ENCODE measurements around the gene ASPM. TPM values are rescaled to one million over a fixed set of nuclear protein-coding genes. Genes with fewer than 3 reads are reported as not detected.

ASPM gene
- total RNA-seq, 1 experiment from 2014 or later: 44.0 TPM

GRCh38 chr1:197127246-197127912, 19.1 kb downstream of the ASPM start:
- BruUV-seq (replicated peaks): no TSS peak
- TF ChIP-seq, protein P1, sequence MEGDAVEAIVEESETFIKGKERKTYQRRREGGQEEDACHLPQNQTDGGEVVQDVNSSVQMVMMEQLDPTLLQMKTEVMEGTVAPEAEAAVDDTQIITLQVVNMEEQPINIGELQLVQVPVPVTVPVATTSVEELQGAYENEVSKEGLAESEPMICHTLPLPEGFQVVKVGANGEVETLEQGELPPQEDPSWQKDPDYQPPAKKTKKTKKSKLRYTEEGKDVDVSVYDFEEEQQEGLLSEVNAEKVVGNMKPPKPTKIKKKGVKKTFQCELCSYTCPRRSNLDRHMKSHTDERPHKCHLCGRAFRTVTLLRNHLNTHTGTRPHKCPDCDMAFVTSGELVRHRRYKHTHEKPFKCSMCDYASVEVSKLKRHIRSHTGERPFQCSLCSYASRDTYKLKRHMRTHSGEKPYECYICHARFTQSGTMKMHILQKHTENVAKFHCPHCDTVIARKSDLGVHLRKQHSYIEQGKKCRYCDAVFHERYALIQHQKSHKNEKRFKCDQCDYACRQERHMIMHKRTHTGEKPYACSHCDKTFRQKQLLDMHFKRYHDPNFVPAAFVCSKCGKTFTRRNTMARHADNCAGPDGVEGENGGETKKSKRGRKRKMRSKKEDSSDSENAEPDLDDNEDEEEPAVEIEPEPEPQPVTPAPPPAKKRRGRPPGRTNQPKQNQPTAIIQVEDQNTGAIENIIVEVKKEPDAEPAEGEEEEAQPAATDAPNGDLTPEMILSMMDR (IDR thresholded peaks at IDR 0.05; ENCODE audit: unreplicated experiment): no peak
- Mint-ChIP-seq H3K4me1 (ENCODE audit: low read depth, unreplicated experiment) (peaks cover 14% of the 10 kb centered on the region), H3K4me3 (ENCODE audit: low read depth, unreplicated experiment) (no peak overlapping the region), H3K27ac (ENCODE audit: unreplicated experiment) (no peak overlapping the region), H3K27me3 (ENCODE audit: unreplicated experiment) (no peaks in the 10 kb centered on the region), H3K36me3 (ENCODE audit: insufficient read depth, unreplicated experiment) (peaks cover 16% of the 10 kb centered on the region), H3K9me3 (ENCODE audit: low read depth, unreplicated experiment) (no peaks in the 10 kb centered on the region)
- intact Hi-C loops (cut with micrococcal nuclease; ENCODE audit: unreplicated experiment): no loop called here
- DNase-seq: no peak
- CTCF ChIA-PET: no interaction called here

- H3K4me1 Mint-ChIP-seq (ENCODE audit: low read depth, unreplicated experiment): peaks cover 11% of the 10 kb centered on the region
- TF ChIP-seq, protein P1 (IDR thresholded peaks at IDR 0.05; ENCODE audit: unreplicated experiment): no peak
- CTCF ChIA-PET: no interaction called here
- no peak overlapping the region for H3K4me3 Mint-ChIP-seq (ENCODE audit: low read depth, unreplicated experiment)
- no peaks in the 10 kb centered on the region for H3K9me3 Mint-ChIP-seq (ENCODE audit: low read depth, unreplicated experiment)
- intact Hi-C loops (cut with micrococcal nuclease; ENCODE audit: unreplicated experiment): no loop called here
- BruUV-seq (replicated peaks): no TSS peak
- no peak for DNase-seq
- H3K27me3 Mint-ChIP-seq (ENCODE audit: unreplicated experiment): no peaks in the 10 kb centered on the region
- H3K27ac Mint-ChIP-seq (ENCODE audit: unreplicated experiment): no peak overlapping the region
- H3K36me3 Mint-ChIP-seq (ENCODE audit: insufficient read depth, unreplicated experiment): peaks cover 16% of the 10 kb centered on the region
These were observed 19.8 kb downstream of the ASPM start for GRCh38 chr1:197126691-197127090.

GRCh38 chr1:197124376-197124775, 22.1 kb downstream of the ASPM start:
- no peak overlapping the region for H3K4me3 Mint-ChIP-seq (ENCODE audit: low read depth, unreplicated experiment)
- no peaks in the 10 kb centered on the region for H3K27me3 Mint-ChIP-seq (ENCODE audit: unreplicated experiment)
- H3K36me3 Mint-ChIP-seq (ENCODE audit: insufficient read depth, unreplicated experiment): peaks cover 16% of the 10 kb centered on the region
- H3K4me1 Mint-ChIP-seq (ENCODE audit: low read depth, unreplicated experiment): no peaks in the 10 kb centered on the region
- intact Hi-C loops (cut with micrococcal nuclease; ENCODE audit: unreplicated experiment): no loop called here
- no peaks in the 10 kb centered on the region for H3K9me3 Mint-ChIP-seq (ENCODE audit: low read depth, unreplicated experiment)
- no TSS peak for BruUV-seq (replicated peaks)
- CTCF ChIA-PET: no interaction called here
- DNase-seq: no peak
- TF ChIP-seq, protein P1 (IDR thresholded peaks at IDR 0.05; ENCODE audit: unreplicated experiment): no peak
- H3K27ac Mint-ChIP-seq (ENCODE audit: unreplicated experiment): no peak overlapping the region

GRCh38 chr1:197116156-197116555, 30.3 kb downstream of the ASPM start:
- BruUV-seq (replicated peaks): no TSS peak
- H3K9me3 Mint-ChIP-seq (ENCODE audit: low read depth, unreplicated experiment): no peaks in the 10 kb centered on the region
- peaks cover 27% of the 10 kb centered on the region for H3K36me3 Mint-ChIP-seq (ENCODE audit: insufficient read depth, unreplicated experiment)
- intact Hi-C loops (cut with micrococcal nuclease; ENCODE audit: unreplicated experiment): no loop called here
- TF ChIP-seq, protein P1 (IDR thresholded peaks at IDR 0.05; ENCODE audit: unreplicated experiment): no peak
- H3K27me3 Mint-ChIP-seq (ENCODE audit: unreplicated experiment): no peaks in the 10 kb centered on the region
- DNase-seq: no peak
- CTCF ChIA-PET: no interaction called here
- no peaks in the 10 kb centered on the region for H3K4me1 Mint-ChIP-seq (ENCODE audit: low read depth, unreplicated experiment)
- H3K27ac Mint-ChIP-seq (ENCODE audit: unreplicated experiment): no peak overlapping the region
- no peak overlapping the region for H3K4me3 Mint-ChIP-seq (ENCODE audit: low read depth, unreplicated experiment)

Measured in Calu3 (cell line).